Cortex of kidney (tissue), 1 donor: ENCODE measurements around the gene FLYWCH2.

ENCODE experiments used
- DNase-seq: peaks from one replicate; lab custom pipeline; 2025; lab: John Stamatoyannopoulos, UW

The FLYWCH2 gene

DNA sequence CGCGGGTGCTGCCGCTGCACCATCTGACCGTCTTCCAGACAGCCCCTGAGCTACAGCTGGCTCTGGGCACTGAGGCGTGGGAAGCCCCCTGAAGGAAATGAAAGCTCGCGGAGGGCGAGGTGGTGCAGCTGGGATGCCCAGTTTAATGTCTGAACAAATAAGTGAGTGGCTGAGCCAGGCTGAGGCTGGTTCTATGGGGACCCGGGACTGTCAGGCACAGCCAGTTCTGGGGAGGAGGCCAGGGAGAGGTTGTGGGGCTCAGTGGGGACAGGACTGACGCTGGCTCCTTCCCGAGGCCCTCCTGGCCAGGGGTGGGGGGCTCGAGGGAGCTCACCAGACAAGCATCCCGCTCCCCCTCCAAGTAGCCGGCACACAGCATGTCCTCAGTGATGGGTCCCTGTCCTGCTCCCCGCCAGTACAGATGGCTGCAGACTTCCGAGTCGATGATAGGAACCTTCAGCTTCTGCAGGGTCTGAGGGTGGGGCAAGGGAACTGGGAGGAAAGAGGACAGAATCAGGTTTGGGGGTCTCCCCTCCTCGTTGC, 29.4 kb upstream of the FLYWCH2 start:
- no peak for DNase-seq

DNA sequence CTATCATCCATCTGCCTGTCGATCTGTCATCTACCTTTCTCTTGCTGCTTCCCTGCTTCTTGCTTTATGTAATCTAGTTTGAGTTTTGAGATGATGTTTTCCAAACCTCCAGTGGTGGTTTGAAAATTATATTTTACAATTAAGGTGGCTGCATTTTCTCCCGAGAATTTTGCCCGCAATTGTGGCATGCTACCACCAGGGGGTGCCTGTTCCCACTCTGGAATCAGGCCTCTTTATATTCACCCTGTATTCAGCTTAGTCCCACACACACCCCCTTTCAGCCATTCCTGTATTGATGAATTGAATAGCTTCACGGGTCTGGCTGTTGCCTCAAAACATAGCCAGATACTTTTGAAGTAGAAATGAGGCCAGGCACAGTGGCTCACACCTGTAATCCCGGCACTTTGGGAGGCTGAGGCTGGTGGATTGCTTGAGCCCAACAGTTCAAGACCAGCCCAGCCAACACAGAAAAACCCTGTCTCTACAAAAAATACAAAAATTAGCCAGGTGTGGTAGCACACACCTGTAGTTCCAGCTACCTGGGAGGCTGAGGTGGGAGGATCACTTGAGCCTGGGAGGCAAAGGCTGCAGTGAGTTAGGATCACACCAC, 28.2 kb upstream of the FLYWCH2 start:
- no peak for DNase-seq

DNA sequence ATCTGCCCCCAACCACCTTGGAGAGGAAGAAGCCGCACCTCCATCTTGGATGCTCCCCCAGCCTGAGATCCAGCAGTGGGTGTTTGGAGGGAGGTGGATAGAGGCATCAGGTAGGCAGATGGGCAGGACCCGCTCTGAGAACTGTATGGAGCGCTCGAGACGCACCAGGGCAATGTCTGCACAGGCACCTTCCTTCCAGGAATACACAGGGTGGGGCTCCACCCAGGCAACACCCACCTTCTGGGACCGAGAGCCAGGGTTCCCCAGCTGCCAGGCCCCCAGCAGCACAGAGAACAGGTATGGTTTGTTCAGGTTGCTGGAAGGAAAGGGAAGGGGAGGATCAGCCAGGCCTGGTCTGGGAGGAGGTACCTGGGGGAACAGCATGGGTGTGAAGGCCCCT, 27.5 kb upstream of the FLYWCH2 start:
- DNase-seq: no peak

DNA sequence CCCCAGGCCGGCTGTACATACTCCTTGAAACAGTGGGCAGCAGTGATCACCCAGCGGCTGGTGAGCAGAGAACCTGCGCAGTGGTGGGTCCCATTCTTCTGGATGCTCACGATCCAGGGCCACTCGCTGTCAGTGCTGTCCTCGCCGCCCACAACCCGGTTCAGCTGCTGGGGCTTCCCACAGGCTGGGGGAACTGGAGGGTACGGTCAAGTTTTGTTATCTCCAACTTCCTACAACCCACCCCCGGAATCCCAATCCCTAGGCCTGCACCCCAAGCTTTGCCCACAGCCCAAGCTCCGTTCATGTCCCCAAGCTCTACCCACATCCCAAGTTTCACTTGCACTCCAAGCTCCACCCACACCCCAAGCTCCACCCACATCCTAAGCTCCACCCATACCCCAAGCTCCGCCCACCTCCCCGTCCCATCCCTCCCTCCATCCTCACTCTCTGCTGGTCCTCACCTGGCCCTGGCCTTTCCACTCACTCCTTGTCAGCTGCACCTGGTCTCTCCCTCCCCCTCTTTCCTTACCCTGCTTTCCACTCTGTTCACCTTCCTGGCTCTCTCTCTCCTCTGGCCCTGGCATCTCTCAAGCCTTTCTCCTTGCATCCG, 26.8 kb upstream of the FLYWCH2 start:
- no peak for DNase-seq

DNA sequence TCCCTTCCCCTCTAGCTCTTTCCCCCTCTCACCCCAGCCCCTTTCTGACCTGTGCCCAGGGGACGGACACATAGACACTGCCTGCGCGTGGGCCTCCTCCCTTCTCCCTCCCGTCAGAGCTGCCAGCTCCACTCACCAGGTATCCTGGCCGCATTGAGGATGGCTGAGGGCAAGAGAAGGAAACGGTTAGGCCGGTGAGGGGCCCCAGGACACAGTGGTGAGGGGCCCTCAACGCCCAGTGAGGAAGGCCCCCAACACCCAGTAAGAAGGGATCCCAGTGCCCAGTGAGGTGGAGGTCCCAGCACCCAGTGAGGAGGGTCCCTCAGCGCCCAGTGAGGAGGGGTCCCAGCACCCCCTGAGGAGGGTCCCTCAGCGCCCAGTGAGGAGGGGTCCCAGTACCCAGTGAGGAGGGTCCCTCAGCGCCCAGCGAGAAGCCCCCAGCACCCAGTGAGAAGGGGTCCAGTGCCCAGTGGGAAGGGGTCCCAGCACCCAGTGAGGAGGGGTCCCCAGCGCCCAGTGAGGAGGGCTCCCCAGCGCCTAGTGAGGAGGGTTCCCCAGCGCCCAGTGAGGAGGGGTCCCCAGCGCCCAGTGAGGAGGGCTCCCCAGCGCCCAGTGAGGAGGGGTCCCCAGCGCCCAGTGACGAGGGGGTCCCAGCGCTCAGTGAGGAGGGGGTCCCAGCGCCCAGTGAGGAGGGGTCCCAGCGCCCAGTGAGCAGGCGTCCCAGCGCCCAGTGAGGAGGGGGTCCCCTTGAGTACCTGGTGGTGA, 26.1 kb upstream of the FLYWCH2 start:
- no peak for DNase-seq

DNA sequence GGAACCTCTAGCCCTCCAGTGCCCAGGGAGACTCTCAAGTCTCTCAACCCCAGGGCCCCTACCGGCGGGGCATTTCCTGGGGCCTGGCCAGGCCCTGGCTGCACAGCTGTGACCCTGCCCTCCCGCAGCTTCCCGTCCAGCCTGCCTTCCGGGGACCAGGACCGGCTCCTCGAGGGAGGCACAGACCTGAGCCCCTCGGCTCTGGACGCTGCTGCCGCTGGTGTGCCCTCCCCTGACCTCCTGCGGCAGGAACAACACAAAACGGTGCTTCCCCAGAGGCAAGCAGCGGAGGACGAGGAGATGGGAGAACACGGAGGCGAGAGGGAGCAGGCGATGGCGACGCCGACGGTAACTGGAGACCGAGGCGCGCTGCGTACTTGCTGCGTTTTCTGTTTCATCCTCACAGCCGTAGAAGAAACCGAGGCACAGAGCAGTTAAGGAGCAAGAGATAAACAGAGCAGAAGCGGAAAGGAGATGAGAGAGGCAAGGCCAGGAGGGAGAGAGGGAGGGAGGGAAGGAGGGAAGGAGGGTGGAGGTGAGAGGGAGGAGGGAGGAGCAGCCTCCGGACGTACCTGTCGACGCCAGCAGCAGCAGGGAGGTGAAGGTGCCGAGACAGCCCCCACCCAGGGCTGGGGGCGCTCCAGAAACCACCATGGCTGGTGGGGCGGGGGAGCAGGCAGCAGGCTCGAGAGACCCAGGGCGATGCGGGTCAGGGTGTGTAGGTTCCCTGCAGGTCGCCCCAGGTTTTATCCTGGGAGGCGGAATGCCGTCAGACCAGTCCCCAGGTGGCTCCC, 25.4 kb upstream of the FLYWCH2 start, which contains the start of gene PRSS22:
TSS of gene PRSS22 (minus strand) at position 720 of the 794 bp plus-strand sequence. CDS start at position 654, 66 bp downstream.
- DNase-seq: no peak

DNA sequence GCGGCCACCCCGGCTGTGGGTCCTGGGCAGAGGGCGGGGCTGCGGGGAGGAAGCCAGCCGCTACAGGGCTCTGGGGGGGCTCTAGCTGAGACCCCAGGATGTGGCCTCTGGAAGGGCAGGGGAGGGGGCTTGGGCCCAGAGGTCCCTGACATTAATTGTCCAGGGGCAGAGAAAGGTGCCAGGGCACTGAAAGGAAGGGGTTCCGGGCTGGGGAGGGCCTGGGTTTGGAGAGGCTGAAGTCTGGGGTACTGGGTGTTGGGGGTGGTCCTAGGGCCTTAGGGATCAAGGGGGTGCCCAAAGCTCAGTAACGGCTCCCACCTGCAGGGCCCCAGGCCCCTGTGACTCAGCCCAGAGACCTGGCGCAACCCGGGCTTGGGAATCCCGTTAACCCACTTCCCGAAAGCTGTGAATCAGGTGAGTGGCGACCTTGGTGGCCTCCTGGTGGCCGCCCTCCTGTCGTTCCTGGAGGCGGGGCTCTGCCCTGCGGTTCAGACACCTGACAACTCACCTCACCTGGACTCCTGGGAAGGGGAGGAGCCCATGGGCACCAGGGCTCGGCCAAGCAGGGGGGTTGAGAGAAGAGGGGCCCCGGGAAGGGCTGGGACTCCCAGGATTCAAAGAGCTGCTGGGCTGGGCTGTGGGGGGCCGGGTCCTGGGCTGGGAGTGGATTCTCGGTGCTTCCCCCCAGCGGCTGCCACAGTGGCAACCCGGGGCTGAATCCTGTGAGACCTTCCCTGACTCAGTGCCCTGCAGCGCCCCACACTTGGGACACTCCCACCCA, 24.6 kb upstream of the FLYWCH2 start:
- DNase-seq: no peak

DNA sequence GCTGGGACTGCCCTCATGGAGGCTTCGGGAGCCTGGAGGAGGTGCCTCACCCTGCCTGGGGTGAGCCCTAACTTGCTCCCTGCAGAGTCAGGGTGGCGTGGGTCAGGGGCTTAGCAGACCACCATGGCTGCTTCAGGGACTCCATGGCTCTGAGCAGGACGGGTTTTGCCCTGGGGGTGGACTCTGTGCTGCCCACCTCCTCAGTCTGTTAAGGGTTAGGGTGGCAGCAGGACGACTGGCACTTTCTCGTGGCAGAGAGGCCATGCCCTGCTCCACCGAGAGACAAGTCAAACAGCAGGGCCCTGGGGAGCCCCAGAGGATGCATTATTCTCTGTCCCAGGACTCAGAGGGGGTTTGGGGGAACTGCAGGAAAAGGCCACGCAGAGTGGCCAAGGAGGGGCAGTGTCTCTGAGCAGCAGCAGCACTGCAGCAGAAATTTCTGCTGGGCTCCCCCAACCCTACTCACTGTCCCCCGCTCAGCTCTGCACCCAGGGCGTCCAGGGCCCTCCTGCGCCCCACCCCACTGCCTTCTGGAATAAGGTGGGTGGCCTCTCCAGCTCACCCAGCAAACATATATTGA, 23.2 kb upstream of the FLYWCH2 start:
- DNase-seq: no peak

DNA sequence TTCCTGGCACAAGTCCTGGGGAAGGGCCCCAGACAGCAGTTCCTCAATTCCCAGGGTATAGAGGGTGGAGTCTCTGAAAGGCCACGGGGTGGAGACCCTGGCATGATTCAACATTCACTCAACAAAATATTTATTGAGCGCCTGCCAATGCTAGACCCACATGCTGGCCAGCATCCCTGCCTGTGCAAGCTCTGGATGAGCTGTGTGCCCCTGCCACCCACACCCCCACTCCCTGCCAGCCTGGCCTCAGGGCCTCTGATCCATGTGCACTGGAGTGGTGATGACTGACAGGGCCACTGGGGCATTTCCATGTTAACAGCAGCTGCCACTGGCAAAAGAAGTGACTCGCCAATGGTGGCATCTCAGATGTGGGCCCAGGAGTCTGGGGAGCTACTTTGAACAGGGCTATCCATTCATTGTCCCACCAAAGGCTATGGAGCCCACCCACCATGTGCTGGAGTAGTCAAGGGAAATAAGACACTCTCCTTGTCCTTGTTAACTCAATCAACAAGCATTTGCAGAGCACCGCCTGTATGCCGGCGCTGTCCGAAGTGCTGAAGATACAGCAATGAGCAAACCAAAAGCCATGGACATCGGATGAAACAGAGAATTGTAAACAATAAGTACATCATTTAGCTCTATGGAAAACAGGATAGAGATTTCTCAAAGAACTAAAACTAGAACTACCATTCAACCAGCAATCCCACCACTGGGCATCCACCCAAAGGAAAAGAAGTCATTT, 22.0 kb upstream of the FLYWCH2 start:
- no peak for DNase-seq

DNA sequence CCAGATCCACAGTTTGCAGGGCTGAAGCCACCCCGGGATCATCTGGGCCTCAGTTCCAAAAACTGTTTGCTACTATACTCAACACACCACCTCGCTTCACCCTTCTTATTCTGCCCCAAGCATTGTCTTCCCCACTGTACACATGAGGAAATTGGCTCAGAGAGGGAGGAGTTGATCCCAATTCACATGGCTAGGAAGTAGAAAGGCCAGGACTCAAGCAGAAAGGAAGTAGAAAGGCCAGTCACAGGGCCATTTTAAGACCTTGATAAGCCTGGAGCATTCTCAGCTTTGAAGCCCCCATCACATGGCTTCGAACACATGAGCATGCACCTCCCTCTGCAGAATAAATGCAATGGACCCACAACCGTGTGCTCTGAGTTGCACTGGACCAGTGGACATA, 17.4 kb upstream of the FLYWCH2 start:
- no peak for DNase-seq

DNA sequence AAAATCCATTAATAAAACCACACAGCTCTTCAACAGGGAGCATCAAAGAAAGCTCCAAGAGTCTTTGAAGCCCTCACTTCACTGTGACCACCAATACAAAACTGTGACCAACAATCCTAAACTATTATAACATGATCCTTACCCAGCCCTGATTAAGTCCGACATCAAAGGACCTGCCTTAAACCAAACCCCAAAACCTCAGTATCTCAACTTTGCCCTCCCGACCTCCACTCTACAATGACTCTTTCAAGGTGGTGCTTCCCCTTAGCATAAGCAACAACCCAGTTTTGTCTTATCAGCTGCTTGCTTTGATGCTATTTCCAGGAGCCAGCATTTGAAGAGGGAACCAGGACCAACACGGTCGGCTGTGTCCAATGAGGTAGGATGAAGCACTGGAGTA, 16.6 kb upstream of the FLYWCH2 start:
- no peak for DNase-seq

DNA sequence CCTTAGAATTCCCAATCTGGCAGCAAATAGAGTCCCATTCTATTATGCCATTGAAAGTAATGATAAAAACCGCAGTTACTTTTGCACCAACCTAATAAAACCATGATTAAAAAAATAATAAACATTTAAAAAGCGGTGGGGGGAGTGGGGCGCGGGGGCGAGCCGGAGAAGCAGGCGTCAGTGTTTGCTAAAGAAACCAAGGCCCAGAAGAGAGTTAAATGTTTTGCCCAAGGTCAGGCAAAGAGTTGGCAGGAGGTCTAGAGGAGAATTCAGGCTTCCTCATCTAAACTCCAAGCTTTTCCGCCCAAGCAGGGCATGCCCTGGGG, 15.4 kb upstream of the FLYWCH2 start:
- no peak for DNase-seq

DNA sequence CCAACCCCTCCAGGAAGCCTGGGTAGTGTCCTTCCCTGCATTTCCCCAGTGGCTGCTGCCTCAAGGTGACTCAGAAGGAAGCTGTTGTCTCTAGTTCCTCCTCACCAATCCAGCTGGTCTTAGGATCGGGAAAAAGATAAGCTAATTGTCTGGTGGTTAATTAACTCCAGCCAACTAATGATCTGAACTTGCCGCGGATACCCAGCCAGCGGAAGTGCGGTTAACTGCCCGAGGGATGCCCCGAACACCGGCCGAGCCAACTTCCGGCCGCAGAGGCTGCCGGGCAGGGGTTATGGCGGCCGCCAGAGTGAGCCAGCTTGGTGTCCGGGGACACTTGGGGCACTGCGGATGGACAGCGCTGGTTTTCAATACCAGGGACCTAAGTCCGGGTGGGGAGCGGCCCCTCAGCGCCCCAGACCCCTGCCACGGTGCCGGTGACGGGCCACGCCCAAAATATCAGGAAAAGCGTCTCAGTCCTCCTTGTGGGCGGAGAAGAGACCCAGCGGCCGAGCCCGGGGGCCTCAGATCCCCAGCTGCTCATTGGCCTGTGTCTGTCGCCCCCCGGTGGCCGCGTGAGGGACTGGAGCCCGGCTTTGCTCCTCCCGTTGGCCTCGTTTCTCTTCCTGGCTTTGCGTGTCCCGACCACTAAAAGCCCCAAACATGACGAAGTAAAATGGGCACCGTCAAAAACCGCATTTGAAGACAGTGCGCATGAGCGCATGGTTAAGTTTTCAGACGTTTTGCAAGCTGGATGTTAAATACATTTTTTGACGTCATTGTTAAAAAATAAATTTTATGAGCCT, 14.8 kb upstream of the FLYWCH2 start:
- DNase-seq: peak; percentile 71

DNA sequence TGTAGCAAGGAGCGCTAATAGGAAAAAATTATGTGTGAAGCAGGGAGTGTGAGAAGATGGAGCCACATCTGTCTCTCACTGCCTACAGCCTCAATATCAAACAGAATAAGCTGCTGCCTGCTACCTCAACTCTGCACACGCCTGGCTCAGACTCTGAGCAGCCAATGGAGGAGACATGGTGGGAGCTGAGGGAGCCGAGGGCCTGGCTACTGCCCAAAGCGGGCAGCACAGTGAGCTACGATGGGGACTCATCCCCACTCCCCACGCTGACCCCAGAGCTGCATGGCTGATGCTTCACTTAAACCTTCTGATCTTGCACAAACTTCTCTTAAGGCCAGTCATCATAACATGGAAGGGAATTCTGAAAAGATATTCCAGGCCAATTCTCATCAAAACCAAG, 11.1 kb upstream of the FLYWCH2 start:
- no peak for DNase-seq

DNA sequence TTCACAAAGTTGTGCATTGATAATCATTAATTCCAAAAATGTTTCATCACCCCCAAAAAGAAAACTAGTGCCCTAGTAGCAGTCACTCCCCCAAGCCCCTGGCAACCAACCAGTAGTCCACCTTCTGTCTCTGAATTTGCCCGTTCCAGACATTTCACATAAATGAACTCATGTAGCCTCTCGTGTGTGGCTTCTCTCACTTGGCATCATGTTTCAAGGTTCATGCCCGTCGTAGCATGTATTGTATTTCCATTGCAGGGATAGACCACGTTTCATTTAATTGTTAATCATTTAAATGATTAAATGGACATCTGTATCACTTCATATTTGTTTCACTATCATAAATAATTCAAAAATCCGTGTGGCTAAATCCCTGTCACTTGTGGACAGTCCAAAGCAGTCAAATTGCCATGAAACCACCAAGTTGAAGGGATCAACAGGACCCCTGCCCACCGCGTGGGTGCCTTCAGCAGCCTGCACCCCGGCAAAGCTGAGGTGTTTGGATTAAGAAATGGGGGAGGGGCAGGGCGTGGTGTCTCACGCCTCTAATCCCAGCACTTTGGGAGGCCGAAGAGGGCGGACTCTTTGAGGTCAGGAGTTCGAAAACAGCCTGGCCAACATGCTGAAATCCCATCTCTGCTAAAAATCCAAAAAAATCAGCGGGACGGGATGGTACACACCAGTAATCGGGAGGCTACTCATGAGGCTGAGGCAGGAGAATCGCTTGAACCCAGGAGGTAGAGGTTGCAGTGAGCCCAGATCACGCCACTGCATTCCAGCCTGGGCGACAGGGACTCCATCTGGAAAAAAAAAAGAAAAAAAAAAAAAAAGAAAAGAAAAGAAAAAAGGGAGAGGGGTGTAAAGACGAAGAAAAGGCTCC, 8.7 kb upstream of the FLYWCH2 start:
- no peak for DNase-seq

DNA sequence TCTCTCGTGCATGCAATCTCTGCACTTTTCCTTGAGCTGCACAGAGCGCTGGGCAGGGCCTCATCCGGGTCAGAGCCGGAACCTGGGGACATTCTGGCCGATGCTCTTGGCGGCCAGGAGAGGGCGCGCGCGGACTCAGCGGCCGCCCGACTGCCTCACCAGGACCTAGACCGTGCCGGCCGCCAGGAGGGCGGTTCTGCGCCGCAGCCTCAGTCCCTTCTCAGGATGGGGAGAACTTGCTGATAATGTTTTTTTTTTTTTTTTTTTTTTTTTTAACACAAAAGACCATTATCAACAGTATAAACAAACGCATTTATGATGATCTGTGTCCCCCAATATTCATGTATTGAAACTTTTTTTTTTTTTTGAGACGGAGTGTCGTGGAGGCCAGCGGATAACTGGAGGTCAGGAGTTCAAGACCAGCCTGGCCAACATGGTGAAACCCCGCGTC, 8.1 kb upstream of the FLYWCH2 start:
- no peak for DNase-seq

DNA sequence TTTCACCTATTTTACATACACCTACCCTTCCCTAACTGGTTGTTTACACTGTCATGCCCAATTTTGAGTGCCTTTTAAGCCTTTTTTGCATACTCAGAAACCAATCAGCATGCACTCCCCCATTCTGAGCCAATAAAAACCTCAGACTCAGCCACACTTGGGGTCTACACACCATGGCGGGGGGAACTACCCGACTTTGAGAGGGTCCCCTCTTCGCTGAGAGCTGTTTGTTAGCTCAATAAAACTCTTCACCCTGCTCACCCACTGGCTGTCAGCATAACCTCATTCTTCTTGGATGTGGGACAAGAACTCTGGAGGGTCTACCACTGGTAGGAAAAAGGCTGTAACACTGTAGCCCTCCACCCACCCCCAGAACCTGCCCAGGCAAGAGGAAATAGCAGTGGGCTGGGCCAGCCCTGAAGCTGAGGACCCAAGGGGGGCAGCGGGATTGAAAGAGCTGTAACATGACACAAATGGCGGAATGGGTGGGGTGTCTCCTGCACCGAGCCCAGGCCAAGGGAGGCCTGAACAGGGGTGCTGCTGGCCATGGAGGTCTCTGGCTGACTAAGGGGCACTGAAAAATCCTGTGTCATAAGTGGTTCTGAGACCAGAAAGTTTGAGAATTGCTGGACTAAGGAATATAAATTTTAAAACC, 3.0 kb upstream of the FLYWCH2 start:
- DNase-seq: no peak
